Activated CD4-positive, CD25-positive, alpha-beta regulatory T cell treated with anti-CD3 and anti-CD28 coated beads, Interleukin-2, amount 50 U/mL, for 72 hours (primary cell): ENCODE data around the gene GABBR2.
"Not testable (repeated sequence)": the region's sequence is repeated elsewhere in the genome, so short reads cannot be mapped to it uniquely, and the experiment has no call there.

ENCODE experiments used
- DNase-seq: peaks from one replicate; pipeline ENCODE4 v3.0.0; 2021

Gene GABBR2

DNA sequence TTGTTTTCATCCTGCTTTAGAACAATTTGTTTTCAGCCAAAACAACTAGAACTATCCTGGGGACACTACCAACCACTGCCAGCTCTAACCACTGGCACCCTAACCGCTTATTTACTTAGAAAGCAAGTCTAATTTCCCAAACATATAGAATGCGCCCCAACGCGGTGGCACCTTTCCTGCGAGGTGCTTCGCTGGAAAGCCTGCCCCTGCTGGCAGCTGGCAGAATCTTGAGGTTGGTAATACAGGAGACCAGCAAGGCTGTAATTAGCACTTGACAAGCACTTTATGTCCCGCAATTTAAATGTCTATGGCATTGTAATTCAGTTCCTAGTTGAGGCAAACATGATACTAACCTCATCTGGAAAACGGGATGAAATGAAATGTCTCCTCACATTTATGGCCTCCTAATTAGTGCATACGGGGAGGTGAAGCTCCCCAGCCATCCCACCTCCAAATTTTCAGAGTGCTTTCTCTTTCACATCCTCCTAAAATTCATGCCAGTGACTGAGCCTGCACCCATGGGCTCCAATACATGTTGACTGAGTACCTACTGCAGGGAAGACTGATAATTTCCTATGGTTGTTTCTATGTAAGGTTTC, 30.4 kb downstream of the GABBR2 start:
- DNase-seq, result no peak

DNA sequence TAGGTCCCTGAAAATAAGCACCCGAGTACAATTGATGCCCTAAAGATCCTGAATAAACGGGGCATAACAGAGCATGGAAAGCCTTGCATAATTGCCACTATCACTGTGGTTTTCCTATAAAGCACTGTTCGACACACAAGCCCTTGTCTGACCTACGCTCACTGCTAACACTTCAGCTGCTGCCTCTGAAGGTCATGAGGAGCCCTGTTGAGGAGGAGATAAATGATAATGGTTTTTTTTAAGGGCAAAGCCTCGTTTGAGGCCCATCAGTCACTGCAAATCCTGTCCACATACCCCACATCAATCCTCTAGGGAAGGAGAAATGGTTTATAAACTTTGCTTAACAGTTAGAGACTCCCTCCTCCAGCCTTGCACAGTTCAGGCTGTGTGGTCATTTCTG, 35.1 kb downstream of the GABBR2 start:
- no peak for DNase-seq

DNA sequence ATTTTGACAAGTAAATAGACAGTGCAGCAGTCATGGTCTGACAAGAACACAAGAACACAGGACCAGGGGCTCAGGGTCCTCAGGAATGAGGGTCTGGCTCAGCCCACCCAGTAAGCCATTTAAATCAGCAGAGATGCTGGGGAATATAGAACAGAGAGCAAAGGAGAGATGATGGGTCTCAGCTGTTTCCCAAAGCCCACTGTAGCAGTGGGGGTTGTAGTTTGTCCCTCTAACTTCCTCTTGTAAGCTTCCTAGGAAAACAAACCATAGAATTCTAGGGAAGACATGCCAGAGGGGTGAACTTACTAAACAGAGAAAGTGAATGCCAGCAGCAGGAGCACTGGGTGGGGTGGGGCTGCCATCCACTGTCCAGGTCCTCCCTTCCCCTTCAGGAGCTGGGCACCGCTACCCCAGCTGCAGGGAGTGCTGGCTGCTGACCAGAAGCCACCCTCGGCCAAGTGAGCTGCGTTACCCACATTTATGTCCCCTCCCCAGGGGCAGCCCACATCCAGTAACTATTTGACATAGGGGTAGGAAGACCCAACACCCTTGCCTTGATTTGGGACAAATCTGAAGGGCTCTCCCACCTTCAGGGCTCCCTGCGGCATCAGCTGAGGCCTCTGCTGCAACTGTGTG, 41.6 kb downstream of the GABBR2 start:
- no peak for DNase-seq

DNA sequence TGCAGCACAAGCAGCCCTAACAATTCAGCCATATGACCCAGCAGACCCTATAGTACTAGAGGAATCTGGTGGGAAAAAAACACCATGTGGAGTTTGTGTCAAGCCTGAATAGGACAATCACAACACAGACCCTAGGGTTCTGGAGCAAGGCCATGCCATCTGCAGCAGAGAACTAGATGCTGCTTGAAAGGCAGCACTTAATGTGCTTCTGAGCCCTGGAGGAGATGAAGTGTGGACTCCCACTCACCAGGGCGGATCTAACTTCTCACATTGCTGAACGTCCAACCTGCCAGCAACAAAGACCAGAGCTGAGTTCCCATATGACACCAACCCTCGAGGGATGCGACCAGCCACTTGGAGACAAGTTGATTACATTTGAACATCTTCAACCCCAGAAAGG, 43.2 kb downstream of the GABBR2 start:
- no peak for DNase-seq

DNA sequence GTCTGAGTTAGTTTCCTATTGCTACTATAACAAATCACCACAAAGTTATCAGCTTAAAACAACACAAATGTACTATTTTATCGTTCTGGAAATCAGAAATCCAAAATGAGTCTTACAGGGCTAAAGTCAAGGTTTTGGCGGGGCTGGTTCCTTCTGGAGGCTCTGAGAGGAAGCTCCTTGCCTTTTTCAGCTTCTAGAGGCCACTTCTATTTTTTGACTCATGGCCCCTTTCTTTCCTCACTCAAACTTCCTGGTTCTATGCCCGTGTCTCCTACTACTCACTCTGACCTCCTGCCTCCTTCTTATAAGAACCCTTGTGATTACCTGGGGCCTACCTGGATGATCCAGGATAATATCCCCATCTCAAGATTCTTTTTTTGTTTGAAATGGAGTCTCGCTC, 48.2 kb downstream of the GABBR2 start:
- DNase-seq, result no peak

DNA sequence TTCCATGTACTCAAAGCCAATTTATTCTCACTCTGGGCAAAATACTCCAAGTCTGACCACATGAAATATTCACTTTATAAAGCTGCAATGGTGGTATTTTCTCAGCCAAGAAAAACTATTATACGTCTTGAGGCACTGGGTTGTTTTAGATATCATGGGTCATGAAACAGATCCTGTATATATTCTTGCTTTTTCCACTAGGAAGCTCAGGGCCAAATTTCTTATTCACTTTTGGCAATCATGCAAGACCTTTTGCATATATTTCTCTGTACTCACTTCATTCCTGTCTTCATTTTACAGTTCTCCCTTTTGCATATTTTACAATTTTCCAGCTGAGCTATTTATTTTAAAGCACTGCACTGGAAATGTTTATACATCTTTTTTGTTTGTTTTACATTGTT, 49.8 kb downstream of the GABBR2 start:
- DNase-seq, result no peak

DNA sequence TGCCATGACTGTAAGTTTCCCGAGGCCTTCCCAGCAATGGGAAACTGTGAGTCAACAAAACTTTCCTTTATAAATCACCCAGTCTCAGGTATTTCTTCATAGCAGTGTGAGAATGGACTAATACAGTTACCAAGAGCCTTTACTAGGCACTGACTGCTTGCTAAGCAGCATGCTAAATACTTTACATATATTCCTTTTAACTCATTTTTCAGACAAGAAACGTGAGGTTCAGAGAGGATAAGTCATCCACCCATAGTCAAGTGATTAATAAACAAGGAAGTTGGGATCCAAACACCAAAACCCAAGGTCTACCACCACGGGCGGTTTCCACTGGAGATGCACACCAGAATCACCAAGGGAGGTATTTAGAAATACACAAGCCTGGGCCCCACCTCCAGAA, 50.8 kb downstream of the GABBR2 start:
- DNase-seq, result no peak

DNA sequence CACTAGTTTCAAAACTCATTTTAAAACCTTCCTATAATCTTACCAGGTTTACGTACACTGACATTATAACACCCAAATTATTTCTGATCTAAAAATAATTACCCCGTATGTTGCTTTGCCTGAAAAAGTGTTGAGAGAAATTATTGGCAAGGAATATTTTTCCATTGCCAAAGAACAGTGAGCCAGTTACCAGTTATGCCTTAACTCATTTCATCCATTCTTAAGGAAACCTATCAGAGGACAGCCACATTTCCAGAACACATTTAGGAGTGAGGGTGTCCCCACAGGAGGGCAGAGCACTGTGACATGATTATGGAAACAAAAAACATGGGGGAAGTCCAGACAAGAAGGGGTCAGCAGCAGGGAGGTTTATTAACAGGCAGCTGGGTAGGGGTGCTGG, 52.2 kb downstream of the GABBR2 start:
- no peak for DNase-seq

DNA sequence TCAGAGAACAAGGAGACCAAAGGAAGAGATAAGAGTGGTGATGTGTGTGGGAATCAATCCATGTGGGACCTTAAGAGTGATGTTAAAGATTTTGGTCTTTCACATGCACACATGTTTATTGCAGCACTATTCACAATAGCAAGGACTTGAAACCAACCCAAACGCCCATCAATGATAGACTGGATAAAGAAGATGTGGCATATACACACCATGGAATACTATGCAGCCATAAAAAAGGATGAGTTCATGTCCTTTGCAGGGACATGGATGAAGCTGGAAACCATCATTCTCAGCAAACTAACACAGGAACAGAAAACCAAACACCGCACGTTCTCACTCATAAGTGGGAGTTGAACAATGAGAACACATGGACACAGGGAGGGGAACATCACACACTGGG, 53.3 kb downstream of the GABBR2 start:
- not testable (repeated sequence) for DNase-seq

DNA sequence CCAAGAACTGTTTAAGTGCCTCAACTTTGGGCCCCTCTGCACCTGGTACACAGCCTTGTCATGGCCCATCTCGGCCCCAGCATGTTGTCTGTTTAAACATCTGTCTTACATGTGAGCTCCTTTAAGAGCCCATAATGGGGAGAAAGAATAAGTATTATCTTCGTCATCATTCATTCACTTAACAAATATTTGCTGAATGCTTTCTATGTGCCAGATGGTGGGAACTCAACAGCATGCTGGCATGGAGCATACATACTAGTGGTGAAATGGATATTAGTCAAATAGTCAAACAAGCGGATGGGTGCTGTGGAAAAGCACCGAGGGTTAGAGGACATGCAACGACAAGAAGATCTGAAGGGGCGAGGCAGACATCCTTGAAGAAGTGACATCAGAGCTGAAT, 54.5 kb downstream of the GABBR2 start:
- no peak for DNase-seq

DNA sequence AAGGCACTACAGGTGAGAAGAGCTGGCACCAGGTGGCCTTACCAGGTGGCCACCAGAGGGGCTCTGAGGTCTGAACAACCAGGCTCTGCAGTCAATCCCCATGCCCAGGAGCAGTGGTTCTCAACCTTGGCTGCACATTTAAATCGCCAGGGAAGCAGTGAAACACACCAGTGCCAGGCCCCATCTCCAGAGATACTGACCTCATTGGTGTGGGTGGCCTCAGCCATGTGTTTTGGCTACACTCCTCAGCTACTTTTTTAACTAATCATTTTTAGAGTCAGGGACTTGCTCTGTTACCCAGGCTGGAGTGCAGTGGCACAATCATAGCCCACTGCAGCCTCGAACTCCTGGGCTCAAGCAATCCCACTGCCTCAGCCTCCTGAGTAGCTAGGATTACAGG, 56.0 kb downstream of the GABBR2 start:
- DNase-seq, result no peak

DNA sequence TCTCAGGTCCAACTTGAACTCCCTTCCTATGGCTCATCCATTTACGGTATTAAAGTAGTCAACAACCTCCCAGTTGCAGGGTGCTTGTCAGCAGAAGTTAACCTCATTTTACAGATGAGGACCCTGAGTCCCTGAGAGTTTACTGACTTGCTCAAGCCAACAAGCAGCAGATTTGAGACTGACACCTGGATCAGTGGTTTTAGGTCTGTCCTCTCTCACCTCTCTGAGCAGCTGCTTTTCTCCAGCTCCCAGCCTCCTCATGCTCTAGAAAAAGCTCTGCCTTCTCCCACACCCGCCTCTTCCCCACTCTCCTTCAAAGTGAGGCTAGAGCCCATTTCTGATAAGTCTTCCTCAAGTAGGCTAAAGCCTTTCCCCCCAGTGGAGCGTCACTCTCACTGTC, 56.4 kb downstream of the GABBR2 start:
- DNase-seq, result no peak

DNA sequence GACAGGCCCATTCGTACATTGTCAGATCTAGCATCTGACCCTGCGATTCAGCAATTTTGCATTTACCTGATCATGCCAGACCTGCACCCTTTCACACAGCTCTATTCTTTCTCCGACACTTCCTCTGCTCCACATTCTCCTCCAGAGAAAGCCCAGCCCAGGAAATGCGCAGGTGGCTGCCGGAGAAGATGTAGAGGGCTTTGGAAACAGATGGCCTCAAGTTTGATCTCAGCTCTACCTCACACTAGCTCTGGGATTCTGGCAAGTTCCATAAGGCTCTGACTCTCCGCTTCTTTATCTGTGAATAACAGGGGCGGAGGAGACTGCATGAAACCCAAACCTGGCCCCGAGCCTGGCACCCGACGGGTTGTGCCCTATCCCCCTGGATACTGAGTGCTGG, 61.5 kb downstream of the GABBR2 start:
- no peak for DNase-seq

DNA sequence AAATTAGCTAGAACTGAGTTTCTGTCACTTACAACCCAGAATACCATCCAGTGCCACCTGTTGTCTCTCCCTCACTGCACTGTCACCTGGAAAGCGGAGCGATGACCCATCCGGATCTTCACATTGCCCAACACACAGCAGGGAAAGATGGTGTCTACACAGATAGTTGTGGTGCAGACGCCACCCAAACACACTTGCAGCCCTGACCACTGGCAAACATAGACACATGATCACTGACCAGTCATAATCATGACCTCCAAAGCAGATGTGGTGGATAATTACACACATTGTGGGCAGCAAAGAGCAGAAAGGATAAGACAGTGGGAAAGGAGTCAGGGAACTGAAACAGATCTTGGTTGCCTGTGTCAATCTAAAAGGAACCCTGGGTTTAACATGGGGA, 64.7 kb downstream of the GABBR2 start:
- no peak for DNase-seq

DNA sequence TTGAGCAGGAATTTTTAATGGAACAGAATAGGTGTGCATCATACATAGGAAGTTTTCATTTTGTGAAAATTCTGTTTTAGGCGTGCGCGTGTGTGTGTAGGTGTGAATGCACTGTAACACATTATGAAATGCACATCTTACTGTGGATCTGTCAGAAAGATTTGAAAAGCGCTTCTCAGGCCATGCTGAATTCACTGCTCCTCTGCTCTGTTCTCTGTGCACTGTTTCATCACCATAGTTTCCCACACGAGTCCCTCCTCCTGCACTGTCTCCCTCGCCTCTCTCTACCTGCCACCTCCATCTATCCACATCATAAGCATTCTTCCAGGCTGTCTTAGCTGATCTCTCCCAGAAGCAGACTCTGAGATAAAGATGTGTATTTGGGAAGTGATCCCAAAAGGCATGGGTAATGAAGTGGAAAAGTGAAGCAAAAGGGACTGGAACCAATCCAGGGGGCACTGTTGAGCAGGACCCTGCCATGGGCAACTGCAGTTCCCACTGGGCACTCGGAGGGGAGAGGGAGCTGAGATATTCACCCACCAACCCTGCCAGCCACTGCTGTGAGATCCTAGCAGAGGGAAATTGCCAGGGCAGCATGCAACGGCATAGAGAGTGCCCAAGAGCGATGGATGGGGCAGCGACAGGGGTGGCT, 65.9 kb downstream of the GABBR2 start:
- no peak for DNase-seq

DNA sequence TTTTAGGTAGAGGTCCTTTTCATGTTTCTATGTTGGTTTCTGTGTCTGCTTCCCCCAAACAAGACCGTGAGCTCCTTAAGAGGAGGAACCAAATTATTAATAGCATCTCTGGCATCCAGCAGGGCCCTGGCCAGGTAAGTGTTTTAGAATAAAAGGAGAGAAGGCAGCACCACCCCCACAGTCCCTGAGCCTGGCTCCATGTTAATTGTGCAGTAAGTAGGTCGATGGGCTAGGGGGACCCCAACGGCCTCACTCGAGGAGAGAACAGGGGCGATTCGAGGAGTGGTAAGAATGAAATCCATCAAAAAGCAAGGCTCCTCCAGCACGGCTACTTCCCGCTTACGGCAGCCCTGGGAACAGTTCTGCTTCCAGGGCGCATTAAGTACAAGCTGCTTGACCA, 67.0 kb downstream of the GABBR2 start:
- DNase-seq, result no peak

DNA sequence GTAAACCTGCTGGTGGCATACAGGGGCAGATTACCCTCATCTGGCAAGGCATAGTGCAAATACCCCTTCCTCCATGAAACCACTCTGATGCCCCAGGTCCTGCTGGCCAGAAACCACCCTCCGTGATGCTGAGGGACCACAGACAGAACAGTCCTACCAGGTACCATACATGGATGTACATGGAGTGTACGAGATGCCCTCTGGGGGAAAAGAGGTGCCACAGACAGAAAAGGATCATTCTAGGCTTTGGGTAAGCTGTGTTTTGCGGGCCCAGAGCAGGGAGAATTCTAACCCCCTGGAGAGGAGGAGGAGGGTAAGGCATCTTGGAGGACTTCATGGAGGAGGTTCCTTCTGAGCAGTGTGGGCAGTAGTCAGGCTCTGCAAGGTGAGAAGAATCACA, 68.3 kb downstream of the GABBR2 start:
- no peak for DNase-seq

DNA sequence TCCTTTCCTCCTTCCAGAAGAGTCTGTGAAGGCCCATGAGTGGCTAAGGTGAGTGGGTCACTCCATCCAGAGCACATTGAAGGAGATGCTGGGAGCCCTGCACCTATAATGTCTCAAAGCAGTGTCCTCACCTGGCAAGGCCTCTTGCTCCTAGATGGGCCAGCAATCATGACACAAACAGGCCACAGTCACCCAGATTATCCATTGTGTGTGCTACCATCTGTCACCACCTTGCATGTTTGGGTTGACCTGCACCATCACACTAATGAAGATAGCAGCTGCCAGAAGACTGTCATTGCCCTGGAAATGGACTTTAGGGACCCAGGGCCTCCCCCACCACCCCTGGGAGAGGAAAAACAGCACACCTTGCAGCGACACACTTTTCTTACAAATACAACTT, 69.6 kb downstream of the GABBR2 start:
- DNase-seq, result no peak

DNA sequence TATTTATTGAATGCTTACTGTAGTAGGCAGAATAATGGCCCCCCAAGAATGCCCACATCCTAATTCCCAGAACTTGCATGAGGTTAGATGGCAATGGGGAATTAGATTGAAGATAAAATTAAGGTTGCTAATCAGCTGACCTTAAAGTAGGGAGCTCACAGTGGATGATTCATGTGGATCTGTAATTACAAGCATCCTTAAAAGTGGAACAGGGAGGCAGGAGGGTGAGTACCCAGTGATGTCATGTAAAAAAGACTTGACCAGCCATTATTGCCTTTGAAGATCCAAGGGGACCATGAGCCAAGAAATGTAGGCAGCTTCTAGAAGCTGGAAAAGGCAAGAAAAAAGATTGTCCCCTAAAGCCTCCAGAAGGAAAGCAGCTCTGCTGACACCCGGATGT, 71.4 kb downstream of the GABBR2 start:
- DNase-seq, result no peak

DNA sequence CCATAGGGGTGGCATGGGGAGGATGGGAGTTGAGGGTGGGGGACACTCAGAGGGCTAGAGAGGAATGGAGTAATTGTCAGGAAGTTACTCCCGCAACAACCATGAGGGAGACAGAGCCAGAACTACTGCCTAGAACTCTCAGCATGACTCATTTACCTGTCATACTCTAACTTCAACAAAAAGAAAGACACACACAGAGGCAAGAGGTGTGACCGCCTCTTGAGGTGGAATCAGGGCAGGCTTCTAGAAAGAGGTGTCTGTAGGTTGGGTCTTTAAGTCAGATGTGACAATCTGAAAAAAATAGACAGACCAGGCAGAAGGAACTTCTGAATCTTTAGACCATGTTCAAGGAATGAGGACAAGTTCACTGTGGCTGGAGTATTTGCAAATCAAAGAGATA, 73.4 kb downstream of the GABBR2 start:
- DNase-seq, result no peak

DNA sequence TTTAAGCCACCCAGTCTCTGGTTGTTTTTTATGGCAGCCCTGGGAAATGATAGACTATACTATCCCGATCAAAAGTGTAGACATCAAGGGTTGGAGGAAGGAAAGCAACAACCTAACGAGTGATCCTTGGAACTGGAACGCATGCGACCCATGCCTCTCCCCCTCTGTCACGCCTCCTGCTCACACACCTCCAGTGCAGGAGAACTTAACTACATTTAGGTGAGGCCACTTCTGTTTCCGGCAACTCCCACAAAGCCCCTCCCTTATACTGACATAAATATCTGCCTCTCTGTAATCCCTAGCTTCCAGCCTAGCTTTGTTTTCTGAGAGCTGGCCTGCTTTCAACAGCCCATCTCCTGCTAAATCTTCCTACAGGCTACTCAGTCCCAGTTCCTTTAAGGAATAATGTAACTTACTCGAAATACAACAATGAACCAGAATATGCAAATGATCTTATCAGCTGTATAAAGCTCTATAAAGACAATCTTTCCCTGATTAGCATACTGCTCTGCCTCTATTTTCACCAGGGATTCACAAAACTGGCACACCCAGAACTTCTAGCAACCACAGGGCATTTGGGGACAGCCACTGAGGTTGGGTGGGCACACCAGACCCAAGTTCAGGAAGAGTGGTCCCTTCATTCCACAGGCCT, 73.9 kb downstream of the GABBR2 start:
- no peak for DNase-seq

DNA sequence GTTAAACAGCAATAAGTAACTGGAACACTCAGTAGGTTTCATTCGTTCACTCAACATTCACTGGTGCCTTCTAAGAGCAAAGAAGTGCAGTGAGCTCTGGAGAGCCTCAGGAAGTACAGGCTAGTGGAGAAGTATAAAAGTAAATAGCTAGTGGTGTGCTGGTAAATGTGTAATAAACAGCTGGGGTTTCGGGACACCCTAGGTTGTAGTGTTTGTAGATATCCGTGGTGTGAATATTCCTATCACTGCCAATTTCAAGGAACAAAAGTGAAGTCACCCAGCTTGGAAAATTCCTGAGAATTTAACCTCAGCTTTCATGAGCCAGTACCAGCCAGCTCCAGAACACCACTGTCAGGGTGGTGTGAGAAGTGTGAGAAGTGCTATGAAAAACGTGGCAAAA, 75.9 kb downstream of the GABBR2 start:
- DNase-seq, result no peak

DNA sequence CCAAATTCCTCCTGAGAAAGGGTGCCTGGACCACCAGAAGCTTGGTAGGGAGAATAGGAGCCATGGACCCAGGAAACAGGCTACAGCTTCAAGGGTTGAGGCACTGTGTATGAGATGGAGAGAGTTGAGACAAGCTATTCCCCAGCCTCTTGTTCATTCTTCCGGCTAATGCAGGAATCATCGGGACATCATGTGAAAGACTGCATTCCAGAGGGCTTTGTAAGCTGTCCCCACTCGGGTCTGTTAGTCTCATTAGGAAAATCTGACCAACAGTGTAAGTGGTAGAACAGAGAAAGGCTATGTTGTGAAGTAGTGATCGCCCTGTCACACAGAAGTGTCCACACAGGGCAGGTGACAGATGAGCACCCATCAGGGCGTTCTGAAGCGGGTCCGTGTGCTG, 81.4 kb downstream of the GABBR2 start:
- no peak for DNase-seq

DNA sequence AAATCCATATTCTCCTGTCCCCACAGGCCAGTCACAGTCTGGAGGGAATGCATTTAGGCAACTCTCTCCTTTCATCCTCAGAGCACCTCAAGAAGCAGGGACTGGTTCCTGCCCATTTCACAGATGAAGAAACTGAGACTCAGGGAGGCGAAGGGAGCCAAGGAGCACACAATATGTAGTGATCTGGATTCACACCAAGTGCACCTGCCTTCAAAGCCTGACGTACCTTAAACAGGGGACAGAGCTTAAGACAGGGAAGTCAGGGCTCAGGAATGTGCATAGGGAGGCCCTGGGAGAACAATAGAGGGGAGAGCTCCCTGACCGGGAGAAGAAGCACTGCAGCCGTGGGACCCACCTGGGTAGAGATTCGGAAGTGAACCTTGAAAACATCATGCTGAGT, 83.0 kb downstream of the GABBR2 start:
- DNase-seq, result no peak
